OCI-LY3 (cell line): ENCODE data around the gene ACSS1.

Source experiments
- H2AFZ ChIP-seq: fragments of 200-600, 300-600 bp; shearing (Covaris generic); 2 replicates; pipeline ENCODE4 v1.6.0; 2014; ENCODE audit warnings: antibody characterized with exemption, low read depth, low read length
- H3K27ac ChIP-seq: fragments of 200-600, 300-600 bp; sonication (generic); 2 replicates; pipeline ENCODE4 v1.5.1; 2014; ENCODE audit warnings: mild to moderate bottlenecking, low read length, moderate library complexity, mixed read lengths
- H3K27me3 ChIP-seq: fragments of 200-600, 300-600 bp; sonication (generic); 2 replicates; pipeline ENCODE4 v1.6.1; 2014; ENCODE audit warnings: low read depth, low read length, mixed read lengths
- H3K36me3 ChIP-seq: fragments of 200-600, 300-600 bp; sonication (generic); replicated peaks from 2 replicates; pipeline ENCODE3; 2014; ENCODE audit warnings: low read depth, low read length, mixed read lengths
- H3K4me1 ChIP-seq: fragments of 300-600, 200-600 bp; sonication (generic); 2 replicates; pipeline ENCODE4 v1.6.1; 2014; ENCODE audit warnings: low read length, mixed read lengths
- H3K4me2 ChIP-seq: fragments of 200-600, 300-600 bp; sonication (generic); 2 replicates; pipeline ENCODE4 v1.6.1; 2014; ENCODE audit warnings: low read length, mixed read lengths
- H3K4me3 ChIP-seq: fragments of 300-600, 200-600 bp; sonication (generic); 2 replicates; pipeline ENCODE4 v1.5.1; 2014; ENCODE audit warnings: antibody characterized with exemption, mild to moderate bottlenecking, low read length, moderate library complexity
- H3K79me2 ChIP-seq: fragments of 300-600, 200-600 bp; shearing (Covaris generic); 2 replicates; pipeline ENCODE4 v1.6.1; 2014; ENCODE audit warnings: mild to moderate bottlenecking, low read length, mixed read lengths
- H3K9ac ChIP-seq: fragments of 300-600, 200-600 bp; shearing (Covaris generic); 2 replicates; pipeline ENCODE4 v1.6.0; 2014; ENCODE audit warnings: mild to moderate bottlenecking, low read length, moderate library complexity
- H3K9me3 ChIP-seq: fragments of 200-600, 300-600 bp; shearing (Covaris generic); 2 replicates; pipeline ENCODE4 v1.6.1; 2014; ENCODE audit warnings: low read length, mixed read lengths; ENCODE audit not compliant: insufficient read depth
- H4K20me1 ChIP-seq: fragments of 200-600, 300-600 bp; sonication (generic); 2 replicates; pipeline ENCODE4 v1.6.1; 2016; ENCODE audit warnings: low read length, mixed read lengths; ENCODE audit not compliant: insufficient read depth
- CTCF ChIP-seq: fragments of 200-600, 300-600 bp; sonication (generic); IDR thresholded peaks from 2 replicates; pipeline ENCODE4 v1.5.1; 2014; ENCODE audit warnings: antibody characterized with exemption, low read length, low read depth
- EZH2phosphoT487 ChIP-seq: fragments of 200-600 bp; shearing (Covaris generic); IDR thresholded peaks from 2 replicates; pipeline ENCODE4 v1.6.1; 2018; ENCODE audit warnings: antibody characterized with exemption, mixed run types, low read depth

The ACSS1 gene

GRCh38 chr20:25081730-25082497 is 24.0 kb upstream of the ACSS1 start, which contains the start of gene VSX1:
Gene VSX1, minus strand, starts transcription at chr20:25082141. Its CDS starts 45 bp downstream, at chr20:25082096.
- H3K27me3 ChIP-seq: peaks cover 5% of the 10 kb centered on the region; the same call in 1 of the 2 replicates
- no peak within 1 kb of the TSS for H3K9ac ChIP-seq
- no peaks in the 10 kb centered on the region for H3K4me1 ChIP-seq
- no peaks in the 10 kb centered on the region for H4K20me1 ChIP-seq
- no peaks in the 10 kb centered on the region for H3K9me3 ChIP-seq
- no peak within 1 kb of the TSS for H3K27ac ChIP-seq
- H3K36me3 ChIP-seq: no peaks in the 10 kb centered on the region
- no peak for TF ChIP-seq EZH2phosphoT487
- no peak within 1 kb of the TSS for H3K4me2 ChIP-seq
- H3K4me3 ChIP-seq: no peak within 1 kb of the TSS
- no peak within 1 kb of the TSS for H2AFZ ChIP-seq
- no peaks in the 10 kb centered on the region for H3K79me2 ChIP-seq

GRCh38 chr20:25081065-25081729 is 23.3 kb upstream of the ACSS1 start:
- Histone ChIP-seq H3K4me2 (no peak overlapping the region), H3K4me1 (0 out of 2 replicates have a peak, but pooled peaks cover 2% of the 10 kb centered on the region), H3K9ac (no peak overlapping the region), H3K9me3 (no peaks in the 10 kb centered on the region), H3K79me2 (no peaks in the 10 kb centered on the region), H3K27me3 (peaks cover 5% of the 10 kb centered on the region; the same call in 1 of the 2 replicates), H3K4me3 (no peak overlapping the region), H3K27ac (no peak overlapping the region), H2AFZ (no peak overlapping the region), H4K20me1 (no peaks in the 10 kb centered on the region), H3K36me3 (no peaks in the 10 kb centered on the region)
- no peak for TF ChIP-seq EZH2phosphoT487
- TF ChIP-seq CTCF: no peak

GRCh38 chr20:25079171-25079570 is 21.2 kb upstream of the ACSS1 start:
- Histone ChIP-seq H2AFZ (no peak overlapping the region), H3K27ac (no peak overlapping the region), H3K4me2 (no peak overlapping the region), H3K79me2 (no peaks in the 10 kb centered on the region), H3K4me1 (0 out of 2 replicates have a peak, but pooled peaks cover 2% of the 10 kb centered on the region), H3K9me3 (no peaks in the 10 kb centered on the region), H3K9ac (no peak overlapping the region), H4K20me1 (no peaks in the 10 kb centered on the region), H3K27me3 (peaks cover 14% of the 10 kb centered on the region), H3K36me3 (no peaks in the 10 kb centered on the region), H3K4me3 (no peak overlapping the region)
- TF ChIP-seq EZH2phosphoT487: no peak
- TF ChIP-seq CTCF: no peak

- Histone ChIP-seq H3K36me3 (no peaks in the 10 kb centered on the region), H3K27ac (no peak overlapping the region), H3K4me1 (0 out of 2 replicates have a peak, but pooled peaks cover 2% of the 10 kb centered on the region), H4K20me1 (no peaks in the 10 kb centered on the region), H3K79me2 (no peaks in the 10 kb centered on the region), H3K4me2 (no peak overlapping the region), H2AFZ (no peak overlapping the region), H3K27me3 (peaks cover 19% of the 10 kb centered on the region), H3K9ac (no peak overlapping the region), H3K4me3 (no peak overlapping the region), H3K9me3 (no peaks in the 10 kb centered on the region)
- TF ChIP-seq EZH2phosphoT487: no peak
- no peak for TF ChIP-seq CTCF
Measured at GRCh38 chr20:25078662-25079061, 20.7 kb upstream of the ACSS1 start.
